Endometrial microvascular endothelial cells (primary cell): ENCODE measurements around the gene UBE2G2. TPM values are rescaled to one million over a fixed set of nuclear protein-coding genes. Genes with fewer than 3 reads are reported as not detected.

ENCODE experiments used
- in situ Hi-C: cut with HindIII; loops from 2 replicates; pipeline ENCODE4 v1.10.0; 2017; ENCODE audit warnings: low sequenced_read_pairs, low pct_unique_long_range_greater_than_20kb; ENCODE audit errors: inconsistent ontology term
- total RNA-seq: library from RNA; depleted of rRNA; stranded (reverse); fragments of >200 nt; gene quantifications from one replicate; pipeline ENCODE4 v1.2.3, GENCODE V29; 2015; ENCODE audit errors: inconsistent ontology term

Gene UBE2G2
- total RNA-seq, 1 donor from 2014 or later, result 102 TPM

- in situ Hi-C loops, result no loop called here
These were observed 42.6 kb downstream of the UBE2G2 start for GRCh38 chr21:44758781-44759627.

GRCh38 chr21:44758141-44758561 is 43.5 kb downstream of the UBE2G2 start:
- in situ Hi-C loops, result no loop called here

GRCh38 chr21:44757731-44758130 is 43.9 kb downstream of the UBE2G2 start:
- in situ Hi-C loops, result no loop called here

- in situ Hi-C loops, result no loop called here
These were observed 45.0 kb downstream of the UBE2G2 start for GRCh38 chr21:44756423-44757185.

- in situ Hi-C loops, result no loop called here
These were observed 46.4 kb downstream of the UBE2G2 start for GRCh38 chr21:44755227-44755626.

GRCh38 chr21:44753357-44753756 is 48.3 kb downstream of the UBE2G2 start:
- in situ Hi-C loops, result no loop called here

- in situ Hi-C loops, result no loop called here
These were observed 48.9 kb downstream of the UBE2G2 start for GRCh38 chr21:44752671-44753235.

GRCh38 chr21:44751799-44752636 is 49.6 kb downstream of the UBE2G2 start:
- in situ Hi-C loops, result no loop called here

GRCh38 chr21:44751186-44751798 is 50.3 kb downstream of the UBE2G2 start:
- in situ Hi-C loops, result no loop called here

GRCh38 chr21:44750675-44751025 is 51.0 kb downstream of the UBE2G2 start:
- in situ Hi-C loops, result no loop called here

- in situ Hi-C loops, result no loop called here
These were observed 51.6 kb downstream of the UBE2G2 start for GRCh38 chr21:44749759-44750674.

GRCh38 chr21:44749116-44749758 is 52.4 kb downstream of the UBE2G2 start:
- in situ Hi-C loops, result no loop called here

GRCh38 chr21:44748621-44749020 is 53.0 kb downstream of the UBE2G2 start:
- in situ Hi-C loops, result no loop called here

- in situ Hi-C loops, result no loop called here
These were observed 59.0 kb downstream of the UBE2G2 start for GRCh38 chr21:44742418-44743153.

- in situ Hi-C loops, result no loop called here
These were observed 59.7 kb downstream of the UBE2G2 start for GRCh38 chr21:44741921-44742320.

GRCh38 chr21:44740742-44741141 is 60.9 kb downstream of the UBE2G2 start:
- in situ Hi-C loops, result no loop called here

- in situ Hi-C loops, result no loop called here
These were observed 62.3 kb downstream of the UBE2G2 start for GRCh38 chr21:44739316-44739715.
